HepG2 (cell line): ENCODE results near the gene ALPI.

Source experiments
- ASH2L ChIP-seq: fragments of 300-600, 200-600 bp; sonication (generic); IDR thresholded peaks from 2 replicates; pipeline ENCODE4 v1.7.0; 2017; ENCODE audit warnings: low read depth, mild to moderate bottlenecking, moderate library complexity, mixed read lengths, low read length; ENCODE audit not compliant: insufficient read length
- BCL3 ChIP-seq: sonication (generic); formaldehyde crosslinking; IDR thresholded peaks from 2 replicates; pipeline ENCODE4 v1.5.1; 2020; ENCODE audit warnings: mild to moderate bottlenecking, missing genetic modification reagents, moderate library complexity
- JUND ChIP-seq: sonication (generic); formaldehyde crosslinking; IDR thresholded peaks from 2 replicates; pipeline ENCODE4 v1.8.0; 2022; ENCODE audit warnings: mild to moderate bottlenecking, missing genetic modification reagents
- NR1H2 ChIP-seq: sonication (generic); formaldehyde crosslinking; IDR thresholded peaks from 2 replicates; pipeline ENCODE4 v1.8.1; 2022; ENCODE audit warnings: low read depth, missing genetic modification reagents, borderline replicate concordance
- ZHX1 ChIP-seq: sonication (generic); formaldehyde crosslinking; IDR thresholded peaks from 2 replicates; pipeline ENCODE4 v1.8.1; 2022; ENCODE audit warnings: low read depth, mild to moderate bottlenecking, missing genetic modification reagents
- ZNF264 ChIP-seq: sonication (generic); formaldehyde crosslinking; IDR thresholded peaks from 2 replicates; pipeline ENCODE4 v1.4.0; 2020; ENCODE audit warnings: missing genetic modification reagents
- ZNF766 ChIP-seq: sonication (generic); formaldehyde crosslinking; IDR thresholded peaks from 2 replicates; pipeline ENCODE4 v1.5.0; 2020; ENCODE audit warnings: missing genetic modification reagents, borderline replicate concordance
- TF ChIP-seq, protein P1 (sequence below): sonication (generic); formaldehyde crosslinking; IDR thresholded peaks from 2 replicates; pipeline ENCODE4 v1.4.0; 2020; ENCODE audit warnings: missing genetic modification reagents

- TF ChIP-seq ZNF264 (no peak), ASH2L (no peak), ZNF766 (CRISPR knock-in tag) (no peak), JUND (no peak), NR1H2 (CRISPR knock-in tag) (no peak), BCL3 (CRISPR knock-in tag) (no peak), ZHX1 (CRISPR knock-in tag) (no peak)
- TF ChIP-seq, protein P1, sequence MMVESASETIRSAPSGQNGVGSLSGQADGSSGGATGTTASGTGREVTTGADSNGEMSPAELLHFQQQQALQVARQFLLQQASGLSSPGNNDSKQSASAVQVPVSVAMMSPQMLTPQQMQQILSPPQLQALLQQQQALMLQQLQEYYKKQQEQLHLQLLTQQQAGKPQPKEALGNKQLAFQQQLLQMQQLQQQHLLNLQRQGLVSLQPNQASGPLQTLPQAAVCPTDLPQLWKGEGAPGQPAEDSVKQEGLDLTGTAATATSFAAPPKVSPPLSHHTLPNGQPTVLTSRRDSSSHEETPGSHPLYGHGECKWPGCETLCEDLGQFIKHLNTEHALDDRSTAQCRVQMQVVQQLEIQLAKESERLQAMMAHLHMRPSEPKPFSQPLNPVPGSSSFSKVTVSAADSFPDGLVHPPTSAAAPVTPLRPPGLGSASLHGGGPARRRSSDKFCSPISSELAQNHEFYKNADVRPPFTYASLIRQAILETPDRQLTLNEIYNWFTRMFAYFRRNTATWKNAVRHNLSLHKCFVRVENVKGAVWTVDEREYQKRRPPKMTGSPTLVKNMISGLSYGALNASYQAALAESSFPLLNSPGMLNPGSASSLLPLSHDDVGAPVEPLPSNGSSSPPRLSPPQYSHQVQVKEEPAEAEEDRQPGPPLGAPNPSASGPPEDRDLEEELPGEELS (CRISPR knock-in tag) = no peak
Observed at GRCh38 chr2:232435805-232436204, 20.1 kb upstream of the ALPI start.
